ENCODE results near the gene OLFM1. TPM values are rescaled to one million over a fixed set of nuclear protein-coding genes. Genes with fewer than 3 reads are reported as not detected.
"Not testable (repeated sequence)": the region's sequence is repeated elsewhere in the genome, so short reads cannot be mapped to it uniquely, and the experiment has no call there.

Gene OLFM1
- total and polyA plus RNA-seq, 2 experiments from 2014 or later, result 2.4 to 3.8 TPM

DNA sequence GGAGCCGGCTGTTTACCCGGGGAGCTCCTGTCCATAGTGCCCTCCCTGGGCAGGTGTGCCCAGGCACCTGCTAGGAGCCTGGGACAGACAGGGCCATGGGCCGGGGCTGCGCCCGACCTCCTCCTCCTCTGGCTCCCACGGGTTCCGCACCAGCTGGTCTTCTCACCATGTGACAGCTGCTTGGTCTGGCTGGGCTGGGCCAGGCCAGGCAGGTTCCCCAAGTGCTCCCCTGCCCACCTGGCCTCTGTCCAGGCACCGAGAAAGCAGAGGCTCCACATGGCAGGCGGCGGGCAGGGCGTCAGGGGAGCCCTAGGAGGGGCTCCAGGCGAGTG, 60.0 kb downstream of the OLFM1 start:
- Histone ChIP-seq H3K36me3 (no peaks in the 10 kb centered on the region), H3K9me3 (ENCODE audit: low read depth) (no peaks in the 10 kb centered on the region), H3K27ac (no peak overlapping the region), H3K4me1 (ENCODE audit: low read depth) (no peaks in the 10 kb centered on the region), H3K27me3 (no peaks in the 10 kb centered on the region), H3K4me3 (no peak overlapping the region)
- TF ChIP-seq, protein P1, sequence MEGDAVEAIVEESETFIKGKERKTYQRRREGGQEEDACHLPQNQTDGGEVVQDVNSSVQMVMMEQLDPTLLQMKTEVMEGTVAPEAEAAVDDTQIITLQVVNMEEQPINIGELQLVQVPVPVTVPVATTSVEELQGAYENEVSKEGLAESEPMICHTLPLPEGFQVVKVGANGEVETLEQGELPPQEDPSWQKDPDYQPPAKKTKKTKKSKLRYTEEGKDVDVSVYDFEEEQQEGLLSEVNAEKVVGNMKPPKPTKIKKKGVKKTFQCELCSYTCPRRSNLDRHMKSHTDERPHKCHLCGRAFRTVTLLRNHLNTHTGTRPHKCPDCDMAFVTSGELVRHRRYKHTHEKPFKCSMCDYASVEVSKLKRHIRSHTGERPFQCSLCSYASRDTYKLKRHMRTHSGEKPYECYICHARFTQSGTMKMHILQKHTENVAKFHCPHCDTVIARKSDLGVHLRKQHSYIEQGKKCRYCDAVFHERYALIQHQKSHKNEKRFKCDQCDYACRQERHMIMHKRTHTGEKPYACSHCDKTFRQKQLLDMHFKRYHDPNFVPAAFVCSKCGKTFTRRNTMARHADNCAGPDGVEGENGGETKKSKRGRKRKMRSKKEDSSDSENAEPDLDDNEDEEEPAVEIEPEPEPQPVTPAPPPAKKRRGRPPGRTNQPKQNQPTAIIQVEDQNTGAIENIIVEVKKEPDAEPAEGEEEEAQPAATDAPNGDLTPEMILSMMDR (IDR thresholded peaks at IDR 0.05; ENCODE audit: low read depth, low read length), result no peak
- no peak for DNase-seq (ENCODE audit: low read depth in 1 of 2, low spot score in 1 of 2)

- TF ChIP-seq, protein P1 (IDR thresholded peaks at IDR 0.05; ENCODE audit: low read depth, low read length), result no peak
- Histone ChIP-seq H3K9me3 (ENCODE audit: low read depth) (no peaks in the 10 kb centered on the region), H3K4me1 (ENCODE audit: low read depth) (no peaks in the 10 kb centered on the region), H3K27ac (no peak overlapping the region), H3K27me3 (no peaks in the 10 kb centered on the region), H3K4me3 (no peak overlapping the region), H3K36me3 (no peaks in the 10 kb centered on the region)
- DNase-seq (ENCODE audit: low read depth in 1 of 2, low spot score in 1 of 2), result no peak
Observed at GRCh38 chr9:135147938-135148337, 60.5 kb downstream of the OLFM1 start.

GRCh38 chr9:135148386-135148785, 60.9 kb downstream of the OLFM1 start:
- no peak for DNase-seq (ENCODE audit: low read depth in 1 of 2, low spot score in 1 of 2)
- Histone ChIP-seq H3K27ac (no peak overlapping the region), H3K4me1 (ENCODE audit: low read depth) (no peaks in the 10 kb centered on the region), H3K9me3 (ENCODE audit: low read depth) (no peaks in the 10 kb centered on the region), H3K27me3 (no peaks in the 10 kb centered on the region), H3K36me3 (no peaks in the 10 kb centered on the region), H3K4me3 (no peak overlapping the region)
- TF ChIP-seq, protein P1 (IDR thresholded peaks at IDR 0.05; ENCODE audit: low read depth, low read length), result no peak

- not testable (repeated sequence) for H3K36me3 ChIP-seq; H3K4me3 ChIP-seq; H3K9me3 ChIP-seq (ENCODE audit: low read depth); H3K27ac ChIP-seq; H3K27me3 ChIP-seq; H3K4me1 ChIP-seq (ENCODE audit: low read depth); DNase-seq (ENCODE audit: low read depth in 1 of 2, low spot score in 1 of 2)
Observed at GRCh38 chr9:135149901-135150300, 62.4 kb downstream of the OLFM1 start.

DNA sequence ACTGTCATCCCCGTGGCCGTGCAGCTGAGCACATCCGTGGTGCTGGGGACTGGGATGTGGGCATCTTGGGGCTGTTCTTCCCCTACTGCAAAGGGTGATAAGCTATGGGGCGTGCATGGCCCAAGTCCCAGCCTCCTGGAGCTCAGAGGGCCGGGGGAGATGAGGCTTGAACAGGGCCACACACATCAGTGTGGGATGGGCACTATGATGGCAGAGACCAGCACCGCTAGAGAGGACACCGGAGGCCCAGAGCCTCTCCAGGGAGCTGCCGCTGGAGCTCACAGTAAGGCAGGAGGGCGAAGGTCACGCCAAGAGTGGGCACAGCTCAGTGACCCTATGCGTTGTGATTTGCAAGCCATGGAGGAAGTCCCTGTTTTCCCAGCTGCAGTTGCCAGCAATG, 63.5 kb downstream of the OLFM1 start:
- TF ChIP-seq, protein P1 (IDR thresholded peaks at IDR 0.05; ENCODE audit: low read depth, low read length), result no peak
- DNase-seq (ENCODE audit: low read depth in 1 of 2, low spot score in 1 of 2), result no peak
- Histone ChIP-seq H3K9me3 (ENCODE audit: low read depth) (no peaks in the 10 kb centered on the region), H3K4me3 (no peak overlapping the region), H3K27me3 (no peaks in the 10 kb centered on the region), H3K4me1 (ENCODE audit: low read depth) (no peaks in the 10 kb centered on the region), H3K36me3 (no peaks in the 10 kb centered on the region), H3K27ac (no peak overlapping the region)

- TF ChIP-seq, protein P1 (IDR thresholded peaks at IDR 0.05; ENCODE audit: low read depth, low read length), result no peak
- no peaks in the 10 kb centered on the region for H3K36me3 ChIP-seq
- no peak overlapping the region for H3K27ac ChIP-seq
- no peak for DNase-seq (ENCODE audit: low read depth in 1 of 2, low spot score in 1 of 2)
- no peaks in the 10 kb centered on the region for H3K9me3 ChIP-seq (ENCODE audit: low read depth)
- no peaks in the 10 kb centered on the region for H3K27me3 ChIP-seq
- no peak overlapping the region for H3K4me3 ChIP-seq
- no peaks in the 10 kb centered on the region for H3K4me1 ChIP-seq (ENCODE audit: low read depth)
Observed at GRCh38 chr9:135151757-135152613, 64.5 kb downstream of the OLFM1 start.

Measured in cardiac muscle cell (in vitro differentiated cells and primary cell).